A549 (cell line): Measurements from ENCODE around the gene NAT16. TPM values are rescaled to one million over a fixed set of nuclear protein-coding genes. Genes with fewer than 3 reads are reported as not detected.

Experiments used
- ATAC-seq, 2 experiments: fragments of 200-7000 bp in 1 of 2; fragments of >200 bp in 1 of 2; cut with Nextera tagmentation in 1 of 2; cut with Tn5 transposase in 1 of 2; 3 replicates each; pipeline versions ENCODE4 v1.8.0 to v1.9.1; 2018 to 2020; ENCODE audit warnings: mild to moderate bottlenecking in 1 of 2, moderate library complexity in 1 of 2
- CTCF ChIA-PET: fragments of 300-600 bp; sonication (Branson Sonifier 250); formaldehyde crosslinking; extraction: SDS; loops from one replicate; lab custom pipeline; 2021; ENCODE audit warnings: antibody characterized with exemption, inconsistent platforms; lab: Yijun Ruan, JAX
- POLR2A ChIA-PET: fragments of 350-600 bp; formaldehyde crosslinking; extraction: SDS; loops from one replicate; lab custom pipeline; 2021; ENCODE audit warnings: antibody characterized with exemption, inconsistent platforms; lab: Yijun Ruan, JAX
- DNase-seq, 2 experiments: peaks; one replicate each; pipeline versions ENCODE4 v3.0.0 to v3.0.0-alpha.2; 2011 to 2016; ENCODE audit warnings: low read depth in 1 of 2, low spot score in 1 of 2
- FAIRE-seq: peaks from 2 replicates; lab custom pipeline; 2011; peaks lifted over from hg19 to GRCh38; lab: Jason Lieb, UNC
- H3K27ac ChIP-seq, 2 experiments: fragments of >200 bp; sonication (Bioruptor Twin); formaldehyde crosslinking; 3 replicates each; pipeline ENCODE4 v1.5.1; 2016 to 2017
- H3K4me1 ChIP-seq: fragments of >200 bp; sonication (Bioruptor Twin); formaldehyde crosslinking; 3 replicates; pipeline ENCODE4 v1.6.1; 2016
- H3K4me2 ChIP-seq: fragments of >200 bp; sonication (Bioruptor Twin); formaldehyde crosslinking; 3 replicates; pipeline ENCODE4 v1.6.1; 2016
- H3K4me3 ChIP-seq: fragments of >200 bp; sonication (Bioruptor Twin); formaldehyde crosslinking; 3 replicates; pipeline ENCODE4 v1.5.1; 2016
- H3K9me3 ChIP-seq: fragments of >200 bp; sonication (Bioruptor Twin); formaldehyde crosslinking; 3 replicates; pipeline ENCODE4 v1.6.1; 2016
- ATOH8 ChIP-seq: fragments of 250-450 bp; sonication (Bioruptor Pico); IDR thresholded peaks from 2 replicates; pipeline ENCODE4 v1.5.0; 2020; ENCODE audit warnings: low read depth, mild to moderate bottlenecking, moderate library complexity
- BHLHE40 ChIP-seq: IDR thresholded peaks from 2 replicates; pipeline ENCODE4 v1.6.1; 2012; ENCODE audit warnings: low read depth, low read length, inconsistent platforms
- CBX2 ChIP-seq: fragments of 200-600 bp; sonication (generic); IDR thresholded peaks from 2 replicates; pipeline ENCODE4 v1.6.1; 2016; ENCODE audit warnings: low read depth, mild to moderate bottlenecking, borderline replicate concordance
- CEBPB ChIP-seq, 2 experiments: fragments of >200 bp in 1 of 2; sonication (Bioruptor Twin) in 1 of 2; formaldehyde crosslinking in 1 of 2; IDR thresholded peaks; 2 replicates each; pipeline ENCODE4 v1.6.1; 2012 to 2016
- CHD4 ChIP-seq: fragments of 200-600 bp; sonication (generic); IDR thresholded peaks from 2 replicates; pipeline ENCODE4 v1.6.1; 2016; ENCODE audit warnings: antibody characterized with exemption, mild to moderate bottlenecking, borderline replicate concordance
- EHF ChIP-seq: fragments of 250-450 bp; sonication (Bioruptor Pico); IDR thresholded peaks from 2 replicates; pipeline ENCODE4 v1.5.0; 2020; ENCODE audit warnings: mild to moderate bottlenecking
- EHMT2 ChIP-seq: fragments of 200-600 bp; sonication (generic); IDR thresholded peaks from 2 replicates; pipeline ENCODE4 v1.6.1; 2016; ENCODE audit warnings: antibody characterized with exemption, low read depth, mild to moderate bottlenecking, moderate library complexity
- FOXS1 ChIP-seq: fragments of 250-450 bp; sonication (Bioruptor Pico); IDR thresholded peaks from 2 replicates; pipeline ENCODE4 v1.5.0; 2020; ENCODE audit warnings: mild to moderate bottlenecking, moderate library complexity
- GATA3 ChIP-seq: IDR thresholded peaks from 2 replicates; pipeline ENCODE4 v1.6.1; 2012; ENCODE audit warnings: borderline replicate concordance
- HDAC2 ChIP-seq: fragments of 200-600 bp; sonication (generic); IDR thresholded peaks from 2 replicates; pipeline ENCODE4 v1.6.1; 2016
- HOXA7 ChIP-seq: fragments of 250-450 bp; sonication (Bioruptor Pico); IDR thresholded peaks from 2 replicates; pipeline ENCODE4 v1.5.0; 2020; ENCODE audit warnings: mild to moderate bottlenecking, moderate library complexity
- HOXB13 ChIP-seq: fragments of 250-450 bp; sonication (Bioruptor Pico); IDR thresholded peaks from 2 replicates; pipeline ENCODE4 v1.5.0; 2020; ENCODE audit warnings: low read depth, mild to moderate bottlenecking, moderate library complexity
- JUN ChIP-seq, 2 experiments: fragments of >200 bp; sonication (Bioruptor Twin); formaldehyde crosslinking; IDR thresholded peaks; 2 replicates in 1 of 2; 3 replicates in 1 of 2; pipeline ENCODE4 v1.6.1; 2016 to 2017
- JUNB ChIP-seq: fragments of >200 bp; sonication (Bioruptor Twin); formaldehyde crosslinking; IDR thresholded peaks from 2 replicates; pipeline ENCODE4 v1.6.1; 2016
- KDM5A ChIP-seq: fragments of 200-600 bp; sonication (generic); IDR thresholded peaks from 2 replicates; pipeline ENCODE4 v1.6.1; 2016; ENCODE audit warnings: antibody characterized with exemption, mild to moderate bottlenecking
- MAFK ChIP-seq: fragments of 450-650 bp; IDR thresholded peaks from 2 replicates; pipeline ENCODE4 v1.6.1; 2014; ENCODE audit not compliant: partially characterized antibody
- MYC ChIP-seq: IDR thresholded peaks from 2 replicates; pipeline ENCODE4 v1.6.1; 2012; ENCODE audit warnings: mild to moderate bottlenecking, inconsistent platforms, low read length, improper control_type of control experiment, borderline replicate concordance
- NFE2L2 ChIP-seq: fragments of 150-350 bp; conservative IDR thresholded peaks from 2 replicates; pipeline ENCODE4 v1.6.1; 2014; ENCODE audit warnings: low read length
- NPAS2 ChIP-seq: fragments of 250-450 bp; sonication (Bioruptor Pico); IDR thresholded peaks from 2 replicates; pipeline ENCODE4 v1.8.0; 2022; ENCODE audit warnings: mild to moderate bottlenecking, moderate library complexity, borderline replicate concordance
- NR3C1 ChIP-seq: fragments of >200 bp; sonication (Bioruptor Twin); formaldehyde crosslinking; IDR thresholded peaks from 3 replicates; pipeline ENCODE4 v1.6.1; 2017
- PBX3 ChIP-seq: IDR thresholded peaks from 2 replicates; pipeline ENCODE4 v1.6.1; 2012
- PHF8 ChIP-seq: fragments of 200-600 bp; sonication (generic); IDR thresholded peaks from 2 replicates; pipeline ENCODE4 v1.6.1; 2016; ENCODE audit warnings: low read depth, mild to moderate bottlenecking, antibody characterized with exemption, moderate library complexity, borderline replicate concordance
- POLR2A ChIP-seq: IDR thresholded peaks from 2 replicates; pipeline ENCODE4 v1.6.1; 2012; ENCODE audit warnings: mild to moderate bottlenecking, low read length
- RAD21 ChIP-seq, 2 experiments: fragments of >200 bp in 1 of 2; sonication (Bioruptor Twin) in 1 of 2; formaldehyde crosslinking in 1 of 2; IDR thresholded peaks in 1 of 2; conservative IDR thresholded peaks in 1 of 2; 2 replicates in 1 of 2; 3 replicates in 1 of 2; pipeline ENCODE4 v1.6.1; 2012 to 2018; ENCODE audit warnings: inconsistent platforms in 1 of 2
- RFX5 ChIP-seq: fragments of 450-650 bp; IDR thresholded peaks from 2 replicates; pipeline ENCODE4 v1.7.1; 2014; ENCODE audit warnings: antibody characterized with exemption, mild to moderate bottlenecking, moderate library complexity
- SREBF2 ChIP-seq: fragments of 450-650 bp; IDR thresholded peaks from 2 replicates; pipeline ENCODE4 v1.6.1; 2014; ENCODE audit warnings: mild to moderate bottlenecking, moderate library complexity
- TFCP2L1 ChIP-seq: fragments of 250-450 bp; sonication (Bioruptor Pico); IDR thresholded peaks from 2 replicates; pipeline ENCODE4 v1.5.0; 2021; ENCODE audit warnings: mild to moderate bottlenecking
- TP53 ChIP-seq: fragments of 250-450 bp; sonication (Bioruptor Pico); IDR thresholded peaks from 2 replicates; pipeline ENCODE4 v1.5.0; 2021; ENCODE audit warnings: mild to moderate bottlenecking, moderate library complexity
- ZFP36 ChIP-seq: fragments of 450-650 bp; IDR thresholded peaks from 2 replicates; pipeline ENCODE4 v1.6.1; 2014; ENCODE audit warnings: borderline replicate concordance; ENCODE audit not compliant: partially characterized antibody
- ZSCAN20 ChIP-seq: fragments of 250-450 bp; sonication (Bioruptor Pico); IDR thresholded peaks from 2 replicates; pipeline ENCODE4 v1.8.0; 2022; ENCODE audit warnings: mild to moderate bottlenecking, moderate library complexity
- WGBS: methylation state at CpG from one replicate; pipeline ENCODE4 v1.1.6; 2017; ENCODE audit errors: missing lambda C conversion rate; 5-methylcytosine and 5-hydroxymethylcytosine counted together
- polyA plus RNA-seq, 4 experiments: library from polyadenylated mRNA; depleted of rRNA in 3 of 4; stranded (reverse); fragments of >200 nt; fragmentation: RNase III in 1 of 4; extraction: RNeasy Plus Mini Kit Qiagen cat#74134 plus additional on column Dnase treatment in 1 of 4; gene quantifications; 2 replicates in 3 of 4; 3 replicates in 1 of 4; pipeline ENCODE4 v1.2.3, GENCODE V29; 2011 to 2017
- TF ChIP-seq, protein P1 (sequence below): IDR thresholded peaks from 2 replicates; pipeline ENCODE4 v1.6.1; 2012; ENCODE audit warnings: low read depth, borderline replicate concordance
- TF ChIP-seq, protein P2 (sequence below): fragments of 450-650 bp; IDR thresholded peaks from 2 replicates; pipeline ENCODE4 v1.6.1; 2014; ENCODE audit warnings: antibody characterized with exemption
- TF ChIP-seq, protein P3 (sequence below): fragments of >200 bp; sonication (Bioruptor Twin); formaldehyde crosslinking; IDR thresholded peaks from 2 replicates; pipeline ENCODE4 v1.6.1; 2016
- TF ChIP-seq, protein P4 (sequence below): IDR thresholded peaks from 2 replicates; pipeline ENCODE4 v1.6.1; 2012

Gene NAT16
- polyA plus RNA-seq, 2 of the 4 experiments (the other 2 are of a cell fraction) = 0.05 to 0.12 TPM

GRCh38 chr7:101211501-101211900, 31.4 kb upstream of the NAT16 start:
- Histone ChIP-seq H3K4me1 (peaks cover 12% of the 10 kb centered on the region), H3K9me3 (no peaks in the 10 kb centered on the region), H3K4me3 (no peak overlapping the region), H3K4me2 (no peak overlapping the region), H3K27ac (no peak overlapping the region)
- TF ChIP-seq MYC (no peak), HOXB13 (CRISPR knock-in tag) (no peak), RFX5 (no peak), EHF (CRISPR knock-in tag) (no peak), KDM5A (no peak), HDAC2 (no peak), EHMT2 (no peak), GATA3 (no peak), ZFP36 (no peak), RAD21 (conservative IDR thresholded peaks at IDR 0.05 in 1 of 2, IDR thresholded peaks at IDR 0.05 in 1 of 2) (no peak), JUNB (no peak), CEBPB (IDR thresholded peaks at IDR 0.05) (no peak), MAFK (no peak), PBX3 (no peak), ZSCAN20 (CRISPR knock-in tag) (no peak)
- FAIRE-seq (no peak), ATAC-seq (no peak), DNase-seq (no peak)
- CTCF ChIA-PET = interaction anchor here (0.9 to 2.0 kb wide), 6 partner anchors 11 to 153 kb away, joined by 3 to 10 read pairs (median 3); partner anchors contain the start of gene MOGAT3
- 100% methylated on average over 6 of the region's 24 CpGs for WGBS
- POLR2A ChIA-PET = no interaction called here

- 99% methylated on average over 14 of the region's 19 CpGs for WGBS
- no peak for FAIRE-seq
Observed at GRCh38 chr7:101210143-101210542, 30.1 kb upstream of the NAT16 start.

DNA sequence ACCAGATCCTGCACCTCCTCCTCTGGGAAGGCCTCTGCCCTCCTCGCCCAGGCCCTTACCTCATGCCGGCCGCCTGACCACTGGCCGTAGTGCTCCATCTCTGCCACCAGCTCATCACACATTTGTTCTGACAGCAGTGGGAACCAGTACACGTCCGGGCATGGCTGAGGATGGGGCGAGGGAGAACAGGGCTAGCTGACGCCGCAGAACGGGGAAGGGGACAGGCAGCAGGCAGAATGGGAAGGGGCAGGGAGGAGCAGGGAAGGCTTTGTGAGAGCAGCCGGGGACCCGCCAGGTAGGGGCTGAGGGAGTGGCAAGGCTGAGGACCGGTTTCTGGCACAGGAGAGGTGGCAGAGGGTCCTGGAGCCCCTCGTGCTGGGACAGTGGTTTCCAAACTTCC, 28.7 kb upstream of the NAT16 start:
- DNase-seq = no peak
- Histone ChIP-seq H3K4me1 (no peaks in the 10 kb centered on the region), H3K9me3 (no peaks in the 10 kb centered on the region), H3K27ac (no peak overlapping the region), H3K4me3 (no peak overlapping the region), H3K4me2 (no peak overlapping the region)
- no peak for ATAC-seq
- POLR2A ChIA-PET = no interaction called here
- no peak for FAIRE-seq
- 95% methylated on average over 14 of the region's 14 CpGs for WGBS
- CTCF ChIA-PET = interaction anchor here (0.7 to 10.4 kb wide), 4 partner anchors 15 to 64 kb away, joined by 3 to 93 read pairs (median 4); no protein-coding TSS in a partner anchor
- TF ChIP-seq NPAS2 (CRISPR knock-in tag) = no peak
- TF ChIP-seq GATA3 = no peak
- TF ChIP-seq, protein P1, sequence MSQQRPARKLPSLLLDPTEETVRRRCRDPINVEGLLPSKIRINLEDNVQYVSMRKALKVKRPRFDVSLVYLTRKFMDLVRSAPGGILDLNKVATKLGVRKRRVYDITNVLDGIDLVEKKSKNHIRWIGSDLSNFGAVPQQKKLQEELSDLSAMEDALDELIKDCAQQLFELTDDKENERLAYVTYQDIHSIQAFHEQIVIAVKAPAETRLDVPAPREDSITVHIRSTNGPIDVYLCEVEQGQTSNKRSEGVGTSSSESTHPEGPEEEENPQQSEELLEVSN = no peak
- no peak for TF ChIP-seq PHF8
- no peak for TF ChIP-seq CEBPB (IDR thresholded peaks at IDR 0.05)
- TF ChIP-seq TFCP2L1 (CRISPR knock-in tag) = no peak
- no peak for TF ChIP-seq ATOH8
- TF ChIP-seq NFE2L2 = no peak
- TF ChIP-seq, protein P2, sequence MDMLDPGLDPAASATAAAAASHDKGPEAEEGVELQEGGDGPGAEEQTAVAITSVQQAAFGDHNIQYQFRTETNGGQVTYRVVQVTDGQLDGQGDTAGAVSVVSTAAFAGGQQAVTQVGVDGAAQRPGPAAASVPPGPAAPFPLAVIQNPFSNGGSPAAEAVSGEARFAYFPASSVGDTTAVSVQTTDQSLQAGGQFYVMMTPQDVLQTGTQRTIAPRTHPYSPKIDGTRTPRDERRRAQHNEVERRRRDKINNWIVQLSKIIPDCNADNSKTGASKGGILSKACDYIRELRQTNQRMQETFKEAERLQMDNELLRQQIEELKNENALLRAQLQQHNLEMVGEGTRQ = no peak
- TF ChIP-seq CHD4 = no peak
- no peak for TF ChIP-seq BHLHE40
- TF ChIP-seq SREBF2 = no peak

More at GRCh38 chr7:101210143-101210542, 30.1 kb upstream of the NAT16 start:
- H3K4me2 ChIP-seq = no peak overlapping the region
- H3K4me1 ChIP-seq = 0 out of 3 replicates have a peak, but pooled peaks cover 3% of the 10 kb centered on the region
- no peaks in the 10 kb centered on the region for H3K9me3 ChIP-seq
- ChIA-PET POLR2A (no interaction called here), CTCF (interaction anchor here (1.2 to 2.0 kb wide), 4 partner anchors 16 to 80 kb away, joined by 3 to 10 read pairs (median 4); no protein-coding TSS in a partner anchor)
- H3K27ac ChIP-seq = no peak overlapping the region
- H3K4me3 ChIP-seq = no peak overlapping the region
- DNase-seq = no peak
- no peak for ATAC-seq
- TF ChIP-seq, protein P3, sequence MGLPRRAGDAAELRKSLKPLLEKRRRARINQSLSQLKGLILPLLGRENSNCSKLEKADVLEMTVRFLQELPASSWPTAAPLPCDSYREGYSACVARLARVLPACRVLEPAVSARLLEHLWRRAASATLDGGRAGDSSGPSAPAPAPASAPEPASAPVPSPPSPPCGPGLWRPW = no peak
- TF ChIP-seq POLR2A = no peak
- no peak for TF ChIP-seq NFE2L2
- TF ChIP-seq GATA3 = no peak
- no peak for TF ChIP-seq BHLHE40
- no peak for TF ChIP-seq JUN (IDR thresholded peaks at IDR 0.05)
- TF ChIP-seq EHF (CRISPR knock-in tag) = no peak
- TF ChIP-seq CBX2 = no peak
- TF ChIP-seq HOXA7 (CRISPR knock-in tag) = no peak
- TF ChIP-seq FOXS1 = no peak
- TF ChIP-seq, protein P1 = no peak
- TF ChIP-seq, protein P4, sequence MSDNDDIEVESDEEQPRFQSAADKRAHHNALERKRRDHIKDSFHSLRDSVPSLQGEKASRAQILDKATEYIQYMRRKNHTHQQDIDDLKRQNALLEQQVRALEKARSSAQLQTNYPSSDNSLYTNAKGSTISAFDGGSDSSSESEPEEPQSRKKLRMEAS = no peak
- no peak for TF ChIP-seq HOXB13 (CRISPR knock-in tag)
- no peak for TF ChIP-seq TP53 (CRISPR knock-in tag)
- no peak for TF ChIP-seq NR3C1
- no peak for TF ChIP-seq ZSCAN20 (CRISPR knock-in tag)
- no peak for TF ChIP-seq RFX5
